HL-60/S4 treated with retinoic acid at 250 ng/mL for 4 days and 3 days (cell line): Measurements from ENCODE around the gene SECTM1.

Experiments used
- in situ Hi-C: fragments of 300-500 bp; cut with MboI; formaldehyde crosslinking; loops from 2 replicates; pipeline ENCODE4 v1.7.0; 2022; ENCODE audit warnings: low sequenced_read_pairs

SECTM1 gene

GRCh38 chr17:82283208-82283749, 50.3 kb downstream of the SECTM1 start:
- in situ Hi-C loops: no loop called here

- in situ Hi-C loops: no loop called here
These were observed 51.0 kb downstream of the SECTM1 start for GRCh38 chr17:82282239-82283207.

- in situ Hi-C loops: no loop called here
These were observed 51.9 kb downstream of the SECTM1 start for GRCh38 chr17:82281502-82282238.

- in situ Hi-C loops: no loop called here
These were observed 52.5 kb downstream of the SECTM1 start for GRCh38 chr17:82281076-82281475.

GRCh38 chr17:82280537-82280936, 53.0 kb downstream of the SECTM1 start:
- in situ Hi-C loops: no loop called here

- in situ Hi-C loops: no loop called here
These were observed 54.7 kb downstream of the SECTM1 start for GRCh38 chr17:82278786-82279391.

- in situ Hi-C loops: no loop called here
These were observed 55.3 kb downstream of the SECTM1 start for GRCh38 chr17:82278308-82278707.

GRCh38 chr17:82277851-82278250, 55.7 kb downstream of the SECTM1 start:
- in situ Hi-C loops: no loop called here

- in situ Hi-C loops: no loop called here
These were observed 56.6 kb downstream of the SECTM1 start for GRCh38 chr17:82276938-82277337.

- in situ Hi-C loops: no loop called here
These were observed 58.2 kb downstream of the SECTM1 start for GRCh38 chr17:82275326-82275725.

- in situ Hi-C loops: no loop called here
These were observed 59.2 kb downstream of the SECTM1 start for GRCh38 chr17:82274134-82275020.

GRCh38 chr17:82273327-82274133, 60.0 kb downstream of the SECTM1 start, which contains the start of gene CSNK1D:
TSS of gene CSNK1D (minus strand) at chr17:82273700. CDS start at chr17:82273381, 319 bp downstream.
- in situ Hi-C loops: no loop called here

GRCh38 chr17:82272495-82273326, 60.9 kb downstream of the SECTM1 start:
- in situ Hi-C loops: no loop called here

- in situ Hi-C loops: no loop called here
These were observed 62.2 kb downstream of the SECTM1 start for GRCh38 chr17:82271401-82271800.
